K562 (cell line): ENCODE data around the gene PA2G4.

ENCODE experiments used
- NR3C1 ChIP-seq: sonication (generic); formaldehyde crosslinking; IDR thresholded peaks from 2 replicates; pipeline ENCODE4 v1.8.1; 2022; ENCODE audit warnings: missing genetic modification reagents
- ZKSCAN3 ChIP-seq: fragments of 250-450 bp; sonication (Bioruptor Pico); IDR thresholded peaks from 2 replicates; pipeline ENCODE4 v1.4.0; 2020
- TF ChIP-seq, protein P1 (sequence below): fragments of 450-650 bp; IDR thresholded peaks from 2 replicates; pipeline ENCODE4 v1.6.1; 2016; ENCODE audit warnings: borderline replicate concordance

DNA sequence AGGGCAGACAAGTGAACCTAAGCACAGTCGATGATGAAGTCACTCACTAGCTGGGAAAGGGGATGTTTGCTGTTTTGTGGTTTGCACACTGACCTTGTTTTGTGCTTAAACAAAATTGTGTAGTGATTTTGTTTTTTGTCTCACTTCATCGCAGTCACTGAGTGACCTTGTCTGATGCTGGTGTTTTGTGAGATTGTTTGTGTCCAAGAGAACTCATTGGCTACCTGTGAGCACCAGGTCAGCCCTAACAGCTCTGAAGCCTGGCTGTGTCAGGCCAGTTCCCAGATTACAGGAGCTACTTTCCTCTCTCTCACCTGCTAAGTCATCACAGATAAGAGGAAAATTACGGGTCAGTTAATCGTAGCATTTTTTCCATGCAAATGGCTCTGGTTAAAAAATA is 19.8 kb downstream of the PA2G4 start:
- TF ChIP-seq ZKSCAN3 (CRISPR knock-in tag) (no peak), NR3C1 (CRISPR knock-in tag) (no peak)
- TF ChIP-seq, protein P1, sequence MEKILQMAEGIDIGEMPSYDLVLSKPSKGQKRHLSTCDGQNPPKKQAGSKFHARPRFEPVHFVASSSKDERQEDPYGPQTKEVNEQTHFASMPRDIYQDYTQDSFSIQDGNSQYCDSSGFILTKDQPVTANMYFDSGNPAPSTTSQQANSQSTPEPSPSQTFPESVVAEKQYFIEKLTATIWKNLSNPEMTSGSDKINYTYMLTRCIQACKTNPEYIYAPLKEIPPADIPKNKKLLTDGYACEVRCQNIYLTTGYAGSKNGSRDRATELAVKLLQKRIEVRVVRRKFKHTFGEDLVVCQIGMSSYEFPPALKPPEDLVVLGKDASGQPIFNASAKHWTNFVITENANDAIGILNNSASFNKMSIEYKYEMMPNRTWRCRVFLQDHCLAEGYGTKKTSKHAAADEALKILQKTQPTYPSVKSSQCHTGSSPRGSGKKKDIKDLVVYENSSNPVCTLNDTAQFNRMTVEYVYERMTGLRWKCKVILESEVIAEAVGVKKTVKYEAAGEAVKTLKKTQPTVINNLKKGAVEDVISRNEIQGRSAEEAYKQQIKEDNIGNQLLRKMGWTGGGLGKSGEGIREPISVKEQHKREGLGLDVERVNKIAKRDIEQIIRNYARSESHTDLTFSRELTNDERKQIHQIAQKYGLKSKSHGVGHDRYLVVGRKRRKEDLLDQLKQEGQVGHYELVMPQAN: no peak
